WERI-Rb-1 (cell line): ENCODE results near the gene FBXO44.

Experiments used
- DNase-seq: peaks from one replicate; pipeline ENCODE4 v3.0.0-alpha.2; 2020
- H3K27ac ChIP-seq: fragments of 250-450 bp; sonication (Bioruptor Pico); 2 replicates; pipeline ENCODE4 v1.5.1; 2020; ENCODE audit warnings: mild to moderate bottlenecking, moderate library complexity
- H3K27me3 ChIP-seq: fragments of 250-450 bp; sonication (Bioruptor Pico); 2 replicates; pipeline ENCODE4 v1.5.1; 2021; ENCODE audit warnings: mild to moderate bottlenecking, low read depth, moderate library complexity; ENCODE audit not compliant: insufficient read depth, severe bottlenecking
- H3K36me3 ChIP-seq: fragments of 250-450 bp; sonication (Bioruptor Pico); 2 replicates; pipeline ENCODE4 v1.5.1; 2020; ENCODE audit warnings: mild to moderate bottlenecking, moderate library complexity
- H3K4me3 ChIP-seq: 2 replicates; pipeline ENCODE4 v1.5.1; 2011; ENCODE audit warnings: low read depth, mild to moderate bottlenecking, control low read depth, low read length
- H3K9me3 ChIP-seq: fragments of 250-450 bp; sonication (Bioruptor Pico); 2 replicates; pipeline ENCODE4 v1.5.1; 2021; ENCODE audit warnings: mild to moderate bottlenecking, moderate library complexity; ENCODE audit not compliant: severe bottlenecking
- TF ChIP-seq, protein P1 (sequence below): IDR thresholded peaks from 2 replicates; pipeline ENCODE4 v1.5.1; 2011; ENCODE audit warnings: low read depth, mild to moderate bottlenecking, control low read depth, inconsistent platforms, low read length

Gene FBXO44

GRCh38 chr1:11697188-11697892 is 42.7 kb downstream of the FBXO44 start:
- Histone ChIP-seq H3K36me3 (no peaks in the 10 kb centered on the region), H3K9me3 (no peaks in the 10 kb centered on the region), H3K27ac (no peak overlapping the region), H3K4me3 (no peak overlapping the region), H3K27me3 (no peaks in the 10 kb centered on the region)
- no peak for DNase-seq
- TF ChIP-seq, protein P1, sequence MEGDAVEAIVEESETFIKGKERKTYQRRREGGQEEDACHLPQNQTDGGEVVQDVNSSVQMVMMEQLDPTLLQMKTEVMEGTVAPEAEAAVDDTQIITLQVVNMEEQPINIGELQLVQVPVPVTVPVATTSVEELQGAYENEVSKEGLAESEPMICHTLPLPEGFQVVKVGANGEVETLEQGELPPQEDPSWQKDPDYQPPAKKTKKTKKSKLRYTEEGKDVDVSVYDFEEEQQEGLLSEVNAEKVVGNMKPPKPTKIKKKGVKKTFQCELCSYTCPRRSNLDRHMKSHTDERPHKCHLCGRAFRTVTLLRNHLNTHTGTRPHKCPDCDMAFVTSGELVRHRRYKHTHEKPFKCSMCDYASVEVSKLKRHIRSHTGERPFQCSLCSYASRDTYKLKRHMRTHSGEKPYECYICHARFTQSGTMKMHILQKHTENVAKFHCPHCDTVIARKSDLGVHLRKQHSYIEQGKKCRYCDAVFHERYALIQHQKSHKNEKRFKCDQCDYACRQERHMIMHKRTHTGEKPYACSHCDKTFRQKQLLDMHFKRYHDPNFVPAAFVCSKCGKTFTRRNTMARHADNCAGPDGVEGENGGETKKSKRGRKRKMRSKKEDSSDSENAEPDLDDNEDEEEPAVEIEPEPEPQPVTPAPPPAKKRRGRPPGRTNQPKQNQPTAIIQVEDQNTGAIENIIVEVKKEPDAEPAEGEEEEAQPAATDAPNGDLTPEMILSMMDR: no peak

DNA sequence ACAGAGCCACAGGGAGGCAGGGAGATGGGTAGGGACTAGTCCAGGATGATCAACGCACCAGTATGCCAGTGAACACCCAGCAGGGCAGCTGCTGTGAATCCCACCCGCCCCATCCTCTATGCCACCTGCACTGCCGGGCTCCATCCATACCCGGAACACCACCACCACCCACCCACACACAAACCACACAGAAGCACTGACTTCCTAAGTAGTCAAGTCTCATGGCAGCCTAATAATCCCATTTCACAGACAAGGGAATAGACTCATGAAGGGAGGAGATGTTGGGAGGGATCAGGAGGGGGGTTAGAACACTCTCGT is 43.2 kb downstream of the FBXO44 start:
- Histone ChIP-seq H3K9me3 (no peaks in the 10 kb centered on the region), H3K4me3 (no peak overlapping the region), H3K36me3 (no peaks in the 10 kb centered on the region), H3K27ac (no peak overlapping the region), H3K27me3 (no peaks in the 10 kb centered on the region)
- TF ChIP-seq, protein P1: no peak
- no peak for DNase-seq

GRCh38 chr1:11700601-11701467 is 46.2 kb downstream of the FBXO44 start:
- DNase-seq: peak; percentile 83
- Histone ChIP-seq H3K27ac (peak overlapping the region; percentile 46), H3K4me3 (peak overlapping the region; percentile 24), H3K36me3 (no peaks in the 10 kb centered on the region), H3K27me3 (no peaks in the 10 kb centered on the region), H3K9me3 (no peaks in the 10 kb centered on the region)
- TF ChIP-seq, protein P1: no peak

- no peak overlapping the region for H3K27ac ChIP-seq
- no peaks in the 10 kb centered on the region for H3K9me3 ChIP-seq
- H3K36me3 ChIP-seq: no peaks in the 10 kb centered on the region
- TF ChIP-seq, protein P1: no peak
- no peak for DNase-seq
- H3K4me3 ChIP-seq: no peak overlapping the region
- H3K27me3 ChIP-seq: no peaks in the 10 kb centered on the region
Observed at GRCh38 chr1:11701551-11701961, 46.9 kb downstream of the FBXO44 start.

GRCh38 chr1:11701981-11702803 is 47.5 kb downstream of the FBXO44 start:
- peaks cover 2% of the 10 kb centered on the region; the same call in 1 of the 2 replicates for H3K36me3 ChIP-seq
- H3K27me3 ChIP-seq: no peaks in the 10 kb centered on the region
- TF ChIP-seq, protein P1: no peak

More at GRCh38 chr1:11701981-11702803, 47.5 kb downstream of the FBXO44 start:
- Histone ChIP-seq H3K4me3 (no peak overlapping the region), H3K27ac (no peak overlapping the region), H3K9me3 (no peaks in the 10 kb centered on the region)
- DNase-seq: no peak
